ENCODE measurements around the gene RPL9.

- TF ChIP-seq CTCF (IDR thresholded peaks at IDR 0.05): no peak
- no peak for TF ChIP-seq POLR2A (IDR thresholded peaks at IDR 0.05)
Measured at GRCh38 chr4:39505581-39505980, 46.9 kb upstream of the RPL9 start.

Measured in uterus (tissue), 2 donors.